Frontal cortex (tissue), 4 donors: Measurements from ENCODE around the gene DNAJB11. TPM values are rescaled to one million over a fixed set of nuclear protein-coding genes. Genes with fewer than 3 reads are reported as not detected.
"Not testable (repeated sequence)": the region's sequence is repeated elsewhere in the genome, so short reads cannot be mapped to it uniquely, and the experiment has no call there.

Source experiments
- DNase-seq, 2 donors: peaks; one replicate each; pipeline ENCODE4 v3.0.0; 2012; ENCODE audit warnings: low spot score in 2 of 2
- FAIRE-seq: peaks from 2 replicates; lab custom pipeline; 2012; peaks lifted over from hg19 to GRCh38; lab: Jason Lieb, UNC
- total RNA-seq: library from RNA; depleted of rRNA; stranded (reverse); fragments of >200 nt; gene quantifications from one replicate; pipeline ENCODE4 v1.2.3, GENCODE V29; 2014
- donor health status: control.
- donor health status: control.
- donor health status: control.

Gene DNAJB11
- total RNA-seq, 1 donor from 2014 or later: 31.4 TPM

DNA sequence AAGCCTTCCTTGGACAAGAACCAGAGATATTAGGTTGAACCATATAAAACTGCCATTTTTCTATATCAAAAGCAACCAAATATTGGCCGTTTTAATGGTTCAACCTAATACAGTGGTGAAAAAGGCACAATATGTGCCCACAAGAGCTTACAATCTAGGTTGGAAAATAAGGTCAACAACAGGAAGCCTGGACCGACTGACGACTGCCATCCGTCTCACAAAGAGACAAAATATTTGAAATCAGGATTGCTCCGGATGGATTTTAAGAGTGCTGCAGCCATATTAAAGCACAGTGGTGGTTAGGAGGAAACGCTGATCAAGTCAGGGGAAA lies 43.7 kb downstream of the DNAJB11 start:
- FAIRE-seq (no peak), DNase-seq (no peak)

DNA sequence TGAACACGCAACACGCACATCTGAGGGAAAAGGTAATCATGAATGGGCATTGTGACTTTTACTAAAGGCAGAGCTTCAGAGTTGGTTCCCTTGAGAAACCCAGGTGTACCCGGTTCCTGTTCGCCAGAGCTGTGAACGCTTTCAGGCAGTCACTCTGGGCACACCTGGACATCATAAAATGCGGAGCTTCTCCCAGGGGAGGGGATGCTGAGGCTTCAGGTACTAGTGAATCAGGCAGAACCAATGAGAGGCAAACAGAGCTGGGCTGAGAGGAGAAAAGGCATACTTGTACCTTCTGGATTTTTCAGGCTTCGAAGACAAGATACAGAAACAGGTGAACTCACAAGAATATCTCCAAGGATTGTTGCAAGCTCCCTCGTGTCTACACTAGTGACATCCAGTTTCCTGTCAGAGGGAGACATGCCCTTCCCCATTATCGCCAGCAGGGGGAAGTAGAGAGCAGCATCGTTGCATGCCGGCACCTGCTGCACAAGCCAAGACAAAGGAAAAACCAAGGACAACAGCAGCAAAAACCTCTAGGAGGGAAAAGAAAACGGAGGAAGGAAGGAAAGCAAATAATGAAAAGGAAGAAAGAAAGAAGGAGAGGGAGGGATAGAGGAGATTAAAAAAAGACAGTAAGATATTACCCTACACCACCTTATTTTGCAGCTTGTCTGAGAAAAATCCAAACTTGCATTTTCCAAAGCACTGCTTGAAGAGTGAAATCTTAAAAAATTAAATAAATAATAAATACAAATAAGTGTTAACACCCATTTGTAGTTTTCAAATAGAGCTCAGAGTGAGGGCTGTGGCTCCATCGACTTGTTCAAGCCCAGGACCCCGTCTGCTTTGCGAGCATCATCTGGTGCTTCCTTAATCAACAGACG lies 44.3 kb downstream of the DNAJB11 start:
- FAIRE-seq: no peak
- peak; percentile 50 to 81 for DNase-seq

DNA sequence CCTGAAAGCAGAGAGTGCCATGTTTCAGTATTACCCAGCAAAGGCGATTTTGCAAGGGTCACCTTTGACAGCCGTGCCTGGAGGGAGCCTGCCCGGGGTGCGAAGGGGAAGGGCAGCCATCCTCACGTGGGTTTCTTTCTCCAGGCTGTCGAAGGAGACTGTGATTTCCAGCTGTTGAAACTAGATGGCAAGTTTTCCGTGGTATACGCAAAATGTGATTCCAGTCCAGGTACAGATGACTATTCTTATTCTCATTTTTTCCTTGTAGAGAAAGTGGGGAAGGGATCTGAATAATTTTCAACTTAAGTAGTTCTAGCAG lies 45.7 kb downstream of the DNAJB11 start:
- FAIRE-seq (no peak), DNase-seq (no peak)

DNA sequence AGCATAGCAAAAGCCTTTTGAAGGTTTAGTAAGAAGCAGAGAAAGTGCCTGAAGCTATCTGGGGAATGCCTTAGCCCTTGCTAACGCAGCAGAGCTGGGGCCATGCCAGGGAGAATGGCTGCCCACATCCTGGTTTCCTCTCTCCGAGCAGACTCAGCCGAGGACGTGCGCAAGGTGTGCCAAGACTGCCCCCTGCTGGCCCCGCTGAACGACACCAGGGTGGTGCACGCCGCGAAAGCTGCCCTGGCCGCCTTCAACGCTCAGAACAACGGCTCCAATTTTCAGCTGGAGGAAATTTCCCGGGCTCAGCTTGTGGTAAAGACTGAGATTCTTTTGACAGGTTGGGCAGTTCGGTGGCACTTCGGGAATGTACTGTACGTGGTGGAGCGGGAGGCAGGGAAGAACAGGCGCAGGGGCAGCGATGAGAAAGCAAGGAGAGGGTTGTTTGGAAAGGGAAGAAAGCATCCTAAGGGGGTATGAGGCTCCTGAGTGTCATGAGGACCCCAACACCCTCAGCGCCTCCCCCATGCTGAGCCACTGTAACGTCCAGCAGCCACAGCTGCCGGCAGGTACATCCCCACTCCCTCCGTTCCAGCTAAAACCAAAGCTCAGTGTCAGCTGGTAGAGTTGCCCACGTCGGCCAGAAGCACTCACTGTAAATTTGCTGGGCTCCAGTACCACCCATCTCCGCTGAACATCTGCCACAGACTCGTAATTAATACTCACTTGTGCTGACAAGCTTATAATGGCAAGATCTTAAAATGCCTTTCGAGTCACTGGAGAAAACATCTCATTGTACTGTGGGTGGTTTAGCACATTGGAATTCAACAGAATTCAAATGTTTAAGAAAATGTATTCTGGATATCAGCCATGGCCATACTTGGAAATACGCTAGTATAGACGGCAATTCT lies 46.8 kb downstream of the DNAJB11 start:
- DNase-seq: peak; percentile 41 to 80
- FAIRE-seq: no peak

DNA sequence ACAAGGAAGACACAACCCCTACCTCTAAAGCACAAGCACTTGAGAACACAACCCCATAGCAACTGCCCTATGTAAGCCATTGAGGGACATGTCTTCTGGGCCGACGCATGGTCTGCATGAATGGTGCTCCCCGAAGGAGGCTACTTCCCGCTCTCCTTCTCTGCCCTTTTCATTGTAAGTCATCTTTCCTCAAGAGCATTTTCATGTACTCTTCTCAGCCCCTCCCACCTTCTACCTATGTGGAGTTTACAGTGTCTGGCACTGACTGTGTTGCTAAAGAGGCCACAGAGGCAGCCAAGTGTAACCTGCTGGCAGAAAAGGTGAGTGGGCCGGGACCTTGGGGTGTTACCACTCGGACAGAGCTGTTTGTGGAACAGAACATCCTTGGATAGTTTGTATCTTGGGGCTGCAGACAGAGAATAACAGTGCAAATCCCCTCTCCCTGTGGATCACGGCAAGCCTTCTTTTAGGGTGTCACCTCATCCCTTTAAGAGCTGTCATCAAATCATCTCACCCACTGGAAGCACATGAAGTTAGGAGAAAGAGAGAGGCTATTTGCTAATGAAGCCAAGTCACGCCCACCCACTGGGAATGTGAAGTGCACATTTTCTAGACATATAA lies 47.9 kb downstream of the DNAJB11 start:
- FAIRE-seq (no peak), DNase-seq (no peak)

DNA sequence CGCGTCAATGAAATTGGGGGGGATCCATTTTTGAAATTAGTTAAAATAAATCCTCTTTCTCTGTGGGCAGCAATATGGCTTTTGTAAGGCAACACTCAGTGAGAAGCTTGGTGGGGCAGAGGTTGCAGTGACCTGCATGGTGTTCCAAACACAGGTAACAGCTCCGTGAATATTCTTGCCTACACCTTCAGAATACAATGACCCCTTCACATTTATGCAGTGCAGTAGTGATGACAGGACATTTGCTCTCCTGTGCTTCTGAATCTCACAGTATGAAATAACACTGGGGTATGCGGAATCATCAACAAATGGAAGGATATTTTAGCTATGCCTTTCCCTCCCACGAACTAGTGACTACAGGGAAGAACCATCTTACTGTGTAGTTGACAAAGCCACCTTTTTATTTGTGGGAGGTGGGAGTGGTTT lies 49.3 kb downstream of the DNAJB11 start:
- no peak for DNase-seq
- no peak for FAIRE-seq

DNA sequence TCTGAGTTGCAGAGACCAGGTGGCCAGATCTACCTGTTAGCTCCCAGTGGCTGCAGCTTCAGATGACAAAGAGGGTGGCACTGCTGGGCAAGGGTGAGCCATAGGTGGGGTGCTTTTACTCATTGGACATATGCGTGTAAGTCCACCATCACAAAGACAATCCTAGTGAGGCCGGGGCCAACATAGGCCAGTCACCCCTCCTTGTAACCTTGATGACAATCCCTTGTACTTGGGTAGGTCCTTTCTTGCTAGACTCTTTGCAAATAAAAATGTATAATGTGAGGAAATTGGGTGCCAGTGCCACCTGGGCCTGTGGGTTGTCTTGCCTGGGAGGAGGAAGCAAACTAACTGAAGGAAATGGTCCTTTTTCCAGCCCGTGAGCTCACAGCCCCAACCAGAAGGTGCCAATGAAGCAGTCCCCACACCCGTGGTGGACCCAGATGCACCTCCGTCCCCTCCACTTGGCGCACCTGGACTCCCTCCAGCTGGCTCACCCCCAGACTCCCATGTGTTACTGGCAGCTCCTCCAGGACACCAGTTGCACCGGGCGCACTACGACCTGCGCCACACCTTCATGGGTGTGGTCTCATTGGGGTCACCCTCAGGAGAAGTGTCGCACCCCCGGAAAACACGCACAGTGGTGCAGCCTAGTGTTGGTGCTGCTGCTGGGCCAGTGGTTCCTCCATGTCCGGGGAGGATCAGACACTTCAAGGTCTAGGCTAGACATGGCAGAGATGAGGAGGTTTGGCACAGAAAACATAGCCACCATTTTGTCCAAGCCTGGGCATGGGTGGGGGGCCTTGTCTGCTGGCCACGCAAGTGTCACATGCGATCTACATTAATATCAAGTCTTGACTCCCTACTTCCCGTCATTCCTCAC lies 49.9 kb downstream of the DNAJB11 start:
- FAIRE-seq (no peak), DNase-seq (no peak)

DNA sequence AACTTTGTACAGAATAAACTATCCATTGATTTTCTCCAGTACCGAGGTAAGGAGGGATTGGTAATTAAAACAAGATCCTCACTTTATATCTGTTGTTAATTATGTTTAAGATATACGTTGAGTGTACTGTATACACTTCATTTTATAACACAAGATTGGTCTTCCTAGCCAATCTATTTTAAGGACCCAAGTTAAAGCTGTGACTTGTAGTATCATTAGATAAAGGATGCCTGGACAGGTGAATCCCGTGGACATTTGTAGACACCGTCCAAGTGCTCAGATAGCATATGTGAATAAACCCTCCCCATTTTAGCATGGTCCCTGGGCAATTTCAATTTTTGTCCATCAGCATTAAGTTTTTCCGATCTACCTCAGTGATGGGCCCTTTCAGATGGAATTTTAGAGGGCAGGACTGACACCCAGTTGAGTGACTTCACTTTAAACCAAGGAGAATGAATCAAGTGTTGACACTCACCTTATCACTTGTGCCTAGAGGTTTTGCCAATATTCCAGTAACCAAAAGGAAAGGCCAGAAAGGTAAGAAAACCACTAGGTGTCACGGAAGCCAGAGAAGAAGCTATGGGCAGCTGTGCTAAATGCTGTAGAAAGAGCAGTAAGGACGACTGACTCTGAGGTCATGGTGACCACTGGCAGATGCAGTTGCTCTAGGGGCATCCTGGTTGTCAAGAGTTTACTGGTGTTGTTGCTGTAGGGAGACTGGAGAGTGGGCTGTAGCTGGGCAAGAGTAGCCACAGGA lies 51.6 kb downstream of the DNAJB11 start:
- FAIRE-seq: no peak
- no peak for DNase-seq

DNA sequence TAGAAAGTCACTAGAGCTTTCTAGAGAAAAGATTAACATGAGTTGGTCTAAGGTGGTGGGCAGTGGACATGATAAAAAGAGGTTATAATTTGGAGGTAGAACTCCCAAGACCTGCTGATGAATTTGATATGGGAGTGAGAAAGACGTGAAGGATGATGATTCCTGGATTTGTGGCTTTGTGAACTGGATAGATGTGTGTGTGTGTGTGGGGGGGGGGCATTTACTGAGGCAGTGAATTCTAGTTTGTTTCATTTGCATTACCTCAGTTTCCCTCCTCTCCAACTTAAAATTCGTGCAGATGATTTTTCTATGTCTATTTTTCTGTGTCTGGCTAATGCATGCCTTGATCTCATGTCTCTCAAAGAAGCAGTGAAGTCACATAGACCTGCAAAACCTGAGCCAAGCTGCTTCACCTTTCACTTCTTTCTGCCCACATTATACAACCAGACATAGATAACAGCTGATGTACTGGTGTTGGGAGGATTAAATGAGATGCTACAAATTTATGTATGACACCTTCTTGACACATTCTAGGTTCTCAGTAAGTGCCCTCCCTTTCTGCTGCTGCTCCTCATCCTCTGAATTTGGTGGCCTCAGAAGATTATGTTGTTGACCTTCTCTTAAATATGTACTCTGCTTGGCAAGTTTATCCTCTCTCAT lies 52.3 kb downstream of the DNAJB11 start:
- DNase-seq (no peak), FAIRE-seq (no peak)

DNA sequence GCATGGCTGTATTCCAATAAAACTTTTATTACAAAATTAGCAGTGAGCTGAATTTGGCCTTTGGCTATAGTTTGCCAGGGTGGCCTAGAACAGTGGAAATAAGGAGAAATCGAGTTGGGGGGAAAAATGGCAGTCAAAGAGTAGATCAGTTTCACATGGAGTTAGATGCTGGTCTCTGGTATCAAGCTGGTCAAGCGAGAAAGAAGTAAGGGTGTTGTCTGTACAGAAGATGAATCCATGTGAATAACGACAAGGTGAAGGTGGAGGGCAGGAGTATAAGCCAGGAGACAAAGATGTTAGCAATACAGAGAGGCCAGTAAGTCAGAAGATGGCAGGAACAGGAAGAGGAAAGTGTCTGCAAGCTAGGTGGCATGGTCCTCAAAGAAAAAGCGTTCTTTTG lies 54.1 kb downstream of the DNAJB11 start:
- FAIRE-seq: no peak

DNA sequence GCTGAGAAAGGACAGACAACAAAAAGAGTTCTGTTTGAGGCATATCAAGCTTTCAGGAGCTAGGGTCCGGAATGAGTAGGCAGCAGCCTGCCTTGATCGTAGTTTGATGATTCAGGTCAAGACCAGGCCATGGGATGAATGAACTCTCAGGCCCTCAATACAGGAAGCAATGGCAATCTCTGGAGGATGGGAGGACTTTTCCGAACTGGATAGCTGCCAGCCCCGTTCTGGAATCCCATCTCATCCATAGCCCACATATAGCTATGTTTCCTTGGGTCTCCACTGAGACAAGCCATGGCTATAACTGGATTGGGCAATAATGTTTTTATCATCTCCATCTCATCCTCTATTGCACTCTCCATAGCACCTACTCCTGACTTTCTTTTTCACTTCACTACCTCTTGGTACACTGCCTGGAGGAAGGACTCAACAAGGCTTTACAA lies 55.1 kb downstream of the DNAJB11 start:
- no peak for DNase-seq

More for the DNA sequence above, 54.1 kb downstream of the DNAJB11 start:
- no peak for DNase-seq

DNA sequence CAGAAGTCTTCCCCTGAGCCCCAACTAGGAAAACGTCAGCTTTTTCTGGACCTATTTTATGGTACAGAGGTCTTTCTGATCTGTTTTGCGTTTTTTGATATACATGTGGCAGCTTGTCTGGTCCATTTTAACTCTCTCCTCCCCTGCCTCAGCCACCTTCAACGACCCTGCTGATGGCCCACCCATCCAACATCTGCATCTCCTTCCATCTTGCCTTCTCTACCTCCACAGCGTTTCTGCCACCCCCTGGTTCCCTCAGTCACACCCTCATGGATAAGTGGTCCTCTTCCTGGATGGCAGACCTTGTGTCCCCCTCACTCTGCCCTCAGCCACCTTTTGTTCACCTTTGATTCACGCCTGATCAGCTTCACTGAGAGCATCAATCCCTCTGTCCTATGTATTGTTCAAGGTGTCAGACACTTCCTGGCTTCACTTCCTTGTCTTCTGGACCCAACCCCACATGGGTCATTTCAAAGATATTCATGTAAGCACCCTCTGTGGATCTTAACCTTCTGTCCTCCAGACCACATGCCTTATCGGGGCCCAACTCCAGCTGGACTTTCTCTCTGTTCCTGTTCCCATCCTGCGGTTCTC lies 55.8 kb downstream of the DNAJB11 start:
- FAIRE-seq (no peak), DNase-seq (no peak)

More for the DNA sequence above, 55.1 kb downstream of the DNAJB11 start:
- no peak for FAIRE-seq

DNA sequence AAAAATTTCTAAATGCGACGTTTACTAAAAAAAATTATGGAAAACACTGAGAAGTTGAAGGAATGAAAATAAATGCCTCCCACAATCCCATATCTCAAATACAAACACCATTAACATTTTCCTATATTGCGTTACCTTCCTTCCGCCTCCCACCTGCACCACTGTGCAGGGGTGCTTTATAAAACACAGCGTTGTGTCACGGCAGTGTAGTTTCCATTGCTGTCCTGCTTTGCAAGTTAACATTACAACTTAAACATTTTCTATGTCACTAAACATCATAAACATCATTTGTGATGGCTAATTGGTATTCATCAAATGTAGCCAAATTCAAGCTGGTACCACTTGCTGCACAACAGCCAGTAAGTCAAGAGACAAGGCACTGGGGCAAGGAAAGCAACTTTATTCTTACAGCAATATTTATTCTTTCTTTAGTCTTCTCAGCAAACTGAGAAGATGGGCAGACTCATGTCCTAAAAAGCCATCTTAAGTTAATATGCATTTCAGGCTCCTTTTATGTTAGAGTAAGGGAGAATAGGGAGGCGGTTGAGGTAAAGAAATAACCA lies 57.4 kb downstream of the DNAJB11 start:
- DNase-seq (no peak), FAIRE-seq (no peak)

DNA sequence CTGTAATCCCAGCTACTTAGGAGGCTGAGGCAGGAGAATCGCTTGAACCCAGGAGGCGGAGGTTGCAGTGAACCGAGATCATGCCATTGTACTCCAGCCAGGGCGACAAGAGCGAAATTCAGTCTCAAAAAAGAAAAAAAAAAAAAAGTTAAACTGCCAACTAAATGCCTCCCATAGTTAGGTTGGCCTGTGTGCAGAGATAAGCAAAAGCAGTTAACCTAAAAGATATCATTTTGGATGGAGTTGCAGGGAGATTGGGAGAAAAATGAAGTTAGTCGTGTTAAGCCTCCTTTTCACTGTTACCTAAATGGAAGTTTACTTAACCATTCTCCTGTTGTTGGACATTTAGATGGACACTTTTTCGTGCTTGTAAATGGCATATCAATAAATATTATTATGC lies 58.2 kb downstream of the DNAJB11 start:
- FAIRE-seq: no peak

DNA sequence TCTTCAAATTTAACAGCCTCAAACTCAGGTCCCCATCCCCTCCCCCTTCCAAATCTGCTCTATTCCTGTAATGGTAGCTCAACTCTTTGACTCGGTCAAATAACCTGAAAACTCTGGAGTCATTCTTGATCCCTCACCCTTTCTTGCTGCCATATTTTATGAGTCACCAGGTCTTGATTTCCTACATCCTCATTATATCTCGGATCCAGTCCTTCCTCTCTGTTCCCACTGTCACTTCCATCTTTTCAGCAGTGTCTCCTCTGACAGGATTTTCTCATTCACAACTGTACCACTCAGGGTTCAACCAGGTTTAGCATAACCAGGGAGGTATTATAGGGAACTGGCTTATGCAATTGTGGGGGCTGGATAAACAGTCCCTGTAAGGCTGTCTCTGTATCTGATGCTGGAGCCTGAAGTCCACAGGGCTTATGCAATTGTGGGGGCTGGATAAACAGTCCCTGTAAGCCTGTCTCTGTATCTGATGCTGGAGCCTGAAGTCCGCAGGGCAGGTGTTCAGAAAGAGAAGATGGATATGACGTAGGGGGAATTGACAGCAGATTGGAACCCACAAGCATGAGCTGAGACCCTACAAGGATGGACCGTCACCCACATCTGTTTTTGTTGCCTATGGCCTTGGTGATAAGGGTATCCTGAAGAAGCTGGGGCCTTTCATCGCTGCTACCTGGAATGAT lies 60.6 kb downstream of the DNAJB11 start:
- no peak for DNase-seq
- no peak for FAIRE-seq

More for the DNA sequence above, 58.2 kb downstream of the DNAJB11 start:
- DNase-seq: no peak

DNA sequence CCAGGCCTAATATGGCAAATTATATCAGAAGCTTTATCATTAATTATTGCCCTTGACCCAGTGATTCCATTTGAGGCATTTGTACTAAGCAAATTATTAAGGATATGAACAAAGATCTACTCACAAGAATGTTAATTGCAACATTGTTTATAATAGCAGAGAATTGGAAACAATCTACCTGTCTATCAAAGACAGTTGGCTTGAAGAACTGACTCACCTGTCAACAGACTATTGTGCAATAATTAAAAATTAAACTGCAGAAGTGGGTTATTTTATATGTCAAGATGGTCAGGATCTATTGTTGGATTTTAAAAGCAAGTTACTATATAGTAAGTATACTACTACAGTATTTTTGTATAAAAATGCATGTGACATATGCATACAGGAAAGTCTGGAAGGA lies 63.0 kb downstream of the DNAJB11 start:
- no peak for FAIRE-seq
- DNase-seq: no peak

DNA sequence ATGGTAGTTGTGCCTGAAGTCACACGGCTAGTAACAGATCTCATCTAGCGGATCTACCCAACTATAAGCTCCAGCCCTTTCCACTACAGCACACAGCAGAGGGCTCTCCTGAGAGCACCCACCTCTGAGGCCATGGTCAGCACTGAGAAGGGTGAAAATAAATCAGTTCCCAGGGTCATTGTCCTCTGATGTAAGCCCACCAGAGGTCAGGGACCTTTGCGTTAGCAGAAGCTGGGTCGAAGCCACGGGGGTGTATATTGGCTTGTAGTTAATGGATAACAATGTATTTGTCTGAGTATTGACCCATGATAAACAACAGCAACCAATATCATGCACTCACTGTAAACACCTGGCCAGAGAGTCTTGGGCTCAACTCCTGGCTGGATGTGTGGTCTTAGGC lies 63.7 kb downstream of the DNAJB11 start:
- FAIRE-seq, DNase-seq: not testable (repeated sequence)
